GM12878 (cell line): ENCODE measurements around the gene LIPN. TPM values are rescaled to one million over a fixed set of nuclear protein-coding genes. Genes with fewer than 3 reads are reported as not detected.
A peak's percentile ranks its signal among the peaks of the same experiment; 100 is the strongest.

Experiments used
- ATAC-seq: fragments of 200-7000 bp; cut with Tn5 transposase; 3 replicates; pipeline ENCODE4 v1.9.1; 2020; ENCODE audit warnings: mild to moderate bottlenecking, moderate library complexity
- BruUV-seq: library from RNA; stranded (reverse); fragments of 400-500 nt; replicated peaks from 2 replicates; lab custom pipeline; 2021; lab: Mats Ljungman, UMichigan
- CTCF ChIA-PET: fragments of 300-600 bp; sonication (Branson Sonifier 250); formaldehyde crosslinking; extraction: SDS; loops from one replicate; lab custom pipeline; 2021; ENCODE audit warnings: inconsistent platforms; lab: Yijun Ruan, JAX
- POLR2A ChIA-PET: fragments of 350-600 bp; formaldehyde crosslinking; extraction: SDS; loops from one replicate; lab custom pipeline; 2021; ENCODE audit warnings: inconsistent platforms; lab: Charles Lee
- RAD21 ChIA-PET: fragments of 300-600 bp; sonication (Branson Sonifier 250); formaldehyde crosslinking; loops from one replicate; lab custom pipeline; 2023; ENCODE audit warnings: antibody characterized with exemption; ENCODE audit not compliant: unreplicated experiment; lab: Charles Lee
- SMC1A ChIA-PET: fragments of 300-600 bp; sonication (Branson Sonifier 250); formaldehyde crosslinking; loops from one replicate; lab custom pipeline; 2023; ENCODE audit not compliant: unreplicated experiment, uncharacterized antibody; lab: Charles Lee
- DNase-seq: peaks from one replicate; pipeline ENCODE4 v3.0.0-alpha.2; 2011; ENCODE audit warnings: low read depth, low spot score
- FAIRE-seq: peaks from 3 replicates; lab custom pipeline; 2011; peaks lifted over from hg19 to GRCh38; lab: Jason Lieb, UNC
- H2AFZ ChIP-seq: 2 replicates; pipeline ENCODE4 v1.6.0; 2011; ENCODE audit warnings: low read depth, low read length, control low read depth; ENCODE audit not compliant: control insufficient read depth
- H3K27ac ChIP-seq: 2 replicates; pipeline ENCODE4 v1.5.1; 2011; ENCODE audit warnings: control low read depth; ENCODE audit not compliant: control insufficient read depth, insufficient read depth
- H3K27me3 ChIP-seq, 2 experiments: replicated peaks in 1 of 2; 2 replicates each; pipeline versions ENCODE4 v1.6.0 to v1.6.1; 2011; ENCODE audit warnings: low read length in 1 of 2; ENCODE audit not compliant: control insufficient read depth in 2 of 2, insufficient read depth in 2 of 2
- H3K36me3 ChIP-seq, 2 experiments: 2 replicates each; pipeline ENCODE4 v1.5.1; 2011; ENCODE audit warnings: low read length in 1 of 2; ENCODE audit not compliant: control insufficient read depth in 2 of 2, insufficient read depth in 2 of 2
- H3K4me1 ChIP-seq: 2 replicates; pipeline ENCODE4 v1.6.1; 2011; ENCODE audit warnings: mild to moderate bottlenecking, low read length, moderate library complexity, mixed read lengths; ENCODE audit not compliant: control insufficient read depth, insufficient read depth
- H3K4me2 ChIP-seq: 2 replicates; pipeline ENCODE4 v1.6.0; 2011; ENCODE audit warnings: control low read depth; ENCODE audit not compliant: control insufficient read depth, insufficient read depth
- H3K4me3 ChIP-seq: fragments of 200-600 bp; sonication (generic); 2 replicates; pipeline ENCODE4 v1.5.1; 2016
- H3K79me2 ChIP-seq: 2 replicates; pipeline ENCODE4 v1.6.0; 2011; ENCODE audit warnings: low read length; ENCODE audit not compliant: control insufficient read depth, insufficient read depth
- H3K9ac ChIP-seq: 2 replicates; pipeline ENCODE4 v1.8.0; 2011; ENCODE audit warnings: low read length, control low read depth, mixed read lengths; ENCODE audit not compliant: control insufficient read depth, insufficient read depth
- H3K9me3 ChIP-seq: replicated peaks from 3 replicates; pipeline ENCODE4 v1.5.1; 2011; ENCODE audit warnings: mild to moderate bottlenecking, low read length; ENCODE audit not compliant: control insufficient read depth, insufficient read depth
- H4K20me1 ChIP-seq: 2 replicates; pipeline ENCODE4 v1.6.0; 2011; ENCODE audit not compliant: control insufficient read depth, insufficient read depth
- CHD4 ChIP-seq: fragments of 200-600 bp; sonication (generic); IDR thresholded peaks from 2 replicates; pipeline ENCODE4 v1.6.1; 2016; ENCODE audit warnings: mild to moderate bottlenecking
- CTCF ChIP-seq, 3 experiments: IDR thresholded peaks in 2 of 3; conservative IDR thresholded peaks in 1 of 3; 2 replicates each; pipeline ENCODE4 v1.5.1; 2011; ENCODE audit warnings: low read depth in 3 of 3, low read length in 3 of 3, mild to moderate bottlenecking in 3 of 3, control low read depth in 2 of 3, moderate library complexity in 2 of 3, inconsistent platforms in 1 of 3, mixed read lengths in 1 of 3; ENCODE audit not compliant: control insufficient read depth in 2 of 3, insufficient read depth in 1 of 3; ENCODE audit errors: extremely low read depth in 1 of 3
- HDAC6 ChIP-seq: fragments of 200-600 bp; sonication (generic); IDR thresholded peaks from one replicate; pipeline ENCODE4 v1.8.0; 2017; ENCODE audit warnings: antibody characterized with exemption; ENCODE audit not compliant: unreplicated experiment
- MTA3 ChIP-seq: IDR thresholded peaks from 2 replicates; pipeline ENCODE4 v1.6.1; 2012; ENCODE audit warnings: low read length, inconsistent platforms, borderline replicate concordance
- PBX3 ChIP-seq: IDR thresholded peaks from 2 replicates; pipeline ENCODE4 v1.6.1; 2011; ENCODE audit warnings: mild to moderate bottlenecking, low read depth, low read length, moderate library complexity; ENCODE audit not compliant: insufficient replicate concordance
- SIN3A ChIP-seq: IDR thresholded peaks from 2 replicates; pipeline ENCODE4 v1.6.1; 2012; ENCODE audit warnings: low read depth, low read length, improper control_type of control experiment
- SMAD5 ChIP-seq: IDR thresholded peaks from 2 replicates; pipeline ENCODE4 v1.6.1; 2016; ENCODE audit warnings: antibody characterized with exemption, low read depth
- TCF12 ChIP-seq: IDR thresholded peaks from 2 replicates; pipeline ENCODE4 v1.6.1; 2011; ENCODE audit warnings: low read depth, mild to moderate bottlenecking, low read length
- ZSCAN29 ChIP-seq: fragments of 450-650 bp; IDR thresholded peaks from 2 replicates; pipeline ENCODE4 v1.6.1; 2017; ENCODE audit warnings: mild to moderate bottlenecking, moderate library complexity
- WGBS: methylation state at CpG from one replicate; pipeline ENCODE4 v1.1.6; 2016; ENCODE audit warnings: low lambda C conversion rate; ENCODE audit not compliant: insufficient replicate concordance, insufficient coverage; ENCODE audit errors: missing lambda C conversion rate; 5-methylcytosine and 5-hydroxymethylcytosine counted together
- in situ Hi-C: fragments of 300-500 bp; cut with MboI; formaldehyde crosslinking; loops from 9 replicates; pipeline ENCODE4 v1.14.3; 2018; ENCODE audit warnings: mixed read lengths
- intact Hi-C: fragments of 100-400 bp; cut with micrococcal nuclease; formaldehyde crosslinking; loops from one replicate; pipeline ENCODE4 v1.14.2; 2022; ENCODE audit not compliant: unreplicated experiment
- polyA plus RNA-seq, 11 experiments: library from polyadenylated mRNA; depleted of rRNA in 4 of 11; unstranded in 6 of 11; stranded (reverse) in 5 of 11; fragments of >200 nt; fragmentation: Nextera tagmentation in 4 of 11; fragmentation: Illumina TruSeq in 1 of 11; extraction: Ambion mirVana in 4 of 11; extraction: Trizol in 1 of 11; gene quantifications; 1 replicate in 1 of 11; 2 replicates in 10 of 11; pipeline versions ENCODE4 v1.2.1 to v1.2.3, GENCODE V29; 2011 to 2016; ENCODE audit warnings: inconsistent platforms in 2 of 11, missing spikeins in 2 of 11, low read depth in 1 of 11
- total RNA-seq, 4 experiments: library from RNA; depleted of rRNA in 3 of 4; stranded (reverse); fragments of >200 nt in 3 of 4; fragmentation: Illumina TruSeq in 1 of 4; extraction: Trizol in 1 of 4; gene quantifications; 2 replicates each; pipeline versions ENCODE4 v1.2.1 to v1.2.3, GENCODE V29; 2013 to 2021

Gene LIPN
- total and polyA plus RNA-seq, 10 of the 15 experiments (the other 5 are each of a cell fraction or from before 2014, with no cell fraction given) = 0.06 to 0.23 TPM; not detected in 8

- Histone ChIP-seq H3K36me3 (no peaks in the 10 kb centered on the region), H3K4me3 (no peak overlapping the region), H3K79me2 (no peaks in the 10 kb centered on the region), H3K4me2 (no peak overlapping the region), H3K27ac (no peak overlapping the region), H3K9me3 (no peaks in the 10 kb centered on the region), H2AFZ (no peak overlapping the region), H3K9ac (no peak overlapping the region), H4K20me1 (no peaks in the 10 kb centered on the region), H3K27me3 (no peaks in the 10 kb centered on the region), H3K4me1 (peaks cover 8% of the 10 kb centered on the region)
- RAD21 ChIA-PET = interaction anchor here (2.7 kb wide), 1 partner anchor 33 kb away, joined by 10 read pairs; no protein-coding TSS in a partner anchor
- ATAC-seq (no peak), DNase-seq (no peak), FAIRE-seq (no peak)
- CTCF ChIA-PET = interaction anchor here (0.6 to 4.5 kb wide), 4 partner anchors 79 to 872 kb away, joined by 3 to 54 read pairs (median 5); no protein-coding TSS in a partner anchor
- POLR2A ChIA-PET = no interaction called here
- intact Hi-C loops (no loop called here), in situ Hi-C loops (no loop called here)
- BruUV-seq = no TSS peak
- 93% methylated on average over 4 of the region's 4 CpGs for WGBS
- TF ChIP-seq TCF12 (no peak), ZSCAN29 (no peak), MTA3 (no peak), SMAD5 (no peak)
- SMC1A ChIA-PET = interaction anchor here (0.9 to 3.6 kb wide), 5 partner anchors 19 to 82 kb away, joined by 3 to 16 read pairs (median 4); partner anchors contain the start of gene LIPN
These were observed 29.0 kb upstream of the LIPN start for GRCh38 chr10:88730864-88731263.

GRCh38 chr10:88731296-88731695, 28.5 kb upstream of the LIPN start:
- 36% methylated on average over 6 of the region's 6 CpGs for WGBS
- Histone ChIP-seq H3K4me1 (peaks cover 8% of the 10 kb centered on the region), H3K4me2 (no peak overlapping the region), H4K20me1 (no peaks in the 10 kb centered on the region), H2AFZ (no peak overlapping the region), H3K36me3 (no peaks in the 10 kb centered on the region), H3K79me2 (no peaks in the 10 kb centered on the region), H3K4me3 (no peak overlapping the region), H3K27ac (no peak overlapping the region), H3K9ac (no peak overlapping the region), H3K27me3 (no peaks in the 10 kb centered on the region), H3K9me3 (no peaks in the 10 kb centered on the region)
- FAIRE-seq (no peak), DNase-seq (no peak), ATAC-seq (peak; percentile 64)
- intact Hi-C loops (no loop called here), in situ Hi-C loops (no loop called here)
- ChIA-PET POLR2A (no interaction called here), CTCF (interaction anchor here (1.0 to 4.5 kb wide), 3 partner anchors 79 to 202 kb away, joined by 3 to 54 read pairs (median 6); no protein-coding TSS in a partner anchor), SMC1A (interaction anchor here (1.0 to 3.6 kb wide), 3 partner anchors 19 to 32 kb away, joined by 4 to 16 read pairs (median 4); partner anchors contain the start of gene LIPN), RAD21 (interaction anchor here (2.7 kb wide), 1 partner anchor 33 kb away, joined by 10 read pairs; no protein-coding TSS in a partner anchor)
- no peak for TF ChIP-seq CHD4
- no peak for TF ChIP-seq HDAC6
- TF ChIP-seq PBX3 = no peak
- TF ChIP-seq SIN3A = no peak
- no peak for TF ChIP-seq CTCF (IDR thresholded peaks at IDR 0.05 in 2 of 3, conservative IDR thresholded peaks at IDR 0.05 in 1 of 3; ENCODE audit: control insufficient read depth in 2 of 3, extremely low read depth in 1 of 3, insufficient read depth in 1 of 3, low read depth in 3 of 3, low read length in 3 of 3)
- no TSS peak for BruUV-seq
